Fibroblast of lung (primary cell): ENCODE results near the gene TNS3. TPM values are rescaled to one million over a fixed set of nuclear protein-coding genes. Genes with fewer than 3 reads are reported as not detected.
"Not testable (repeated sequence)": the region's sequence is repeated elsewhere in the genome, so short reads cannot be mapped to it uniquely, and the experiment has no call there.

Experiments used
- DNase-seq, 2 donors: peaks; one replicate each; pipeline versions ENCODE4 v3.0.0 to v3.0.0-alpha.2; 2010; ENCODE audit warnings: low read depth in 2 of 2
- H2AFZ ChIP-seq: 2 replicates; pipeline ENCODE4 v1.5.1; 2012; ENCODE audit warnings: low read length, control low read depth, inconsistent platforms
- H3K27ac ChIP-seq: 2 replicates; pipeline ENCODE4 v1.5.1; 2011; ENCODE audit warnings: low read length, control low read depth; ENCODE audit not compliant: insufficient read depth
- H3K27me3 ChIP-seq: 2 replicates; pipeline ENCODE4 v1.5.1; 2011; ENCODE audit warnings: mild to moderate bottlenecking, low read length; ENCODE audit not compliant: control insufficient read depth, insufficient read depth
- H3K36me3 ChIP-seq: 2 replicates; pipeline ENCODE4 v1.5.1; 2011; ENCODE audit warnings: low read length; ENCODE audit not compliant: control insufficient read depth, insufficient read depth
- H3K4me1 ChIP-seq: 2 replicates; pipeline ENCODE4 v1.5.1; 2011; ENCODE audit warnings: low read length; ENCODE audit not compliant: control insufficient read depth, insufficient read depth; ENCODE audit errors: extremely low read depth
- H3K4me2 ChIP-seq: 2 replicates; pipeline ENCODE4 v1.5.1; 2011; ENCODE audit warnings: low read length, control low read depth; ENCODE audit not compliant: insufficient read depth; ENCODE audit errors: extremely low read depth
- H3K4me3 ChIP-seq, 4 experiments: fragments of 200-600 bp in 1 of 4; sonication (generic) in 1 of 4; replicated peaks in 1 of 4; 2 replicates each; pipeline ENCODE4 v1.5.1; 2011 to 2016; ENCODE audit warnings: low read length in 4 of 4, low read depth in 3 of 4, mild to moderate bottlenecking in 3 of 4, control low read depth in 2 of 4, inconsistent platforms in 1 of 4, mixed read lengths in 1 of 4; ENCODE audit not compliant: insufficient read depth in 1 of 4; ENCODE audit errors: control extremely low read depth in 1 of 4
- H3K79me2 ChIP-seq: 2 replicates; pipeline ENCODE4 v1.5.1; 2012; ENCODE audit warnings: mild to moderate bottlenecking, low read length, inconsistent platforms; ENCODE audit not compliant: control insufficient read depth, insufficient read depth
- H3K9ac ChIP-seq: 2 replicates; pipeline ENCODE4 v1.5.1; 2011; ENCODE audit warnings: mild to moderate bottlenecking, low read length, control low read depth; ENCODE audit not compliant: insufficient read depth
- H3K9me3 ChIP-seq: 2 replicates; pipeline ENCODE4 v1.5.1; 2012; ENCODE audit warnings: low read depth, low read length; ENCODE audit not compliant: control insufficient read depth, insufficient read depth
- H4K20me1 ChIP-seq: 2 replicates; pipeline ENCODE4 v1.5.1; 2011; ENCODE audit warnings: low read length; ENCODE audit not compliant: control insufficient read depth, insufficient read depth; ENCODE audit errors: extremely low read depth
- CTCF ChIP-seq, 2 donors: IDR thresholded peaks in 1 of 2; conservative IDR thresholded peaks in 1 of 2; 1 replicate in 1 of 2; 2 replicates in 1 of 2; pipeline ENCODE4 v1.5.1; 2011 to 2012; ENCODE audit warnings: low read length in 2 of 2, control low read depth in 1 of 2, inconsistent platforms in 1 of 2, low read depth in 1 of 2, mild to moderate bottlenecking in 1 of 2
- EZH2 ChIP-seq: IDR thresholded peaks from 2 replicates; pipeline ENCODE4 v1.5.1; 2012; ENCODE audit warnings: low read length, control low read depth, mild to moderate bottlenecking; ENCODE audit errors: missing control alignments
- polyA plus RNA-seq, 2 donors: library from polyadenylated mRNA; depleted of rRNA in 1 of 2; stranded (reverse) in 1 of 2; unstranded in 1 of 2; fragments of >200 nt; gene quantifications; 2 replicates each; pipeline ENCODE4 v1.2.1, GENCODE V29; 2011 to 2012; ENCODE audit warnings: missing spikeins in 1 of 2
- total RNA-seq: library from RNA; depleted of rRNA; stranded (reverse); fragments of >200 nt; gene quantifications from 2 replicates; pipeline ENCODE4 v1.2.1, GENCODE V29; 2014

The TNS3 gene
- total and polyA plus RNA-seq, 2 donors (not counting 1 experiment from before 2014, with no cell fraction given), result 74.4 to 88.8 TPM

- Histone ChIP-seq H4K20me1 (no peaks in the 10 kb centered on the region), H3K27me3 (no peaks in the 10 kb centered on the region), H2AFZ (no peak overlapping the region), H3K9me3 (no peaks in the 10 kb centered on the region), H3K4me2 (no peak overlapping the region), H3K9ac (no peak overlapping the region), H3K27ac (no peak overlapping the region), H3K36me3 (no peaks in the 10 kb centered on the region), H3K4me3 (no peak overlapping the region), H3K4me1 (peaks cover 17% of the 10 kb centered on the region), H3K79me2 (no peaks in the 10 kb centered on the region)
- no peak for DNase-seq
- TF ChIP-seq CTCF (conservative IDR thresholded peaks at IDR 0.05 in 1 of 2, IDR thresholded peaks at IDR 0.05 in 1 of 2; ENCODE audit: low read depth in 1 of 2, low read length in 2 of 2) (no peak), EZH2 (no peak)
These were observed 5.0 kb upstream of the TNS3 start for GRCh38 chr7:47586925-47587324.

GRCh38 chr7:47586161-47586670 is 4.3 kb upstream of the TNS3 start:
- not testable (repeated sequence) for H4K20me1 ChIP-seq, H3K4me2 ChIP-seq, DNase-seq, H3K27ac ChIP-seq, H3K4me3 ChIP-seq, H3K79me2 ChIP-seq, H3K9me3 ChIP-seq, H3K9ac ChIP-seq, H3K36me3 ChIP-seq, H2AFZ ChIP-seq, H3K27me3 ChIP-seq
- peaks cover 12% of the 10 kb centered on the region for H3K4me1 ChIP-seq

GRCh38 chr7:47584536-47584895 is 2.6 kb upstream of the TNS3 start:
- Histone ChIP-seq H4K20me1 (no peaks in the 10 kb centered on the region), H3K27me3 (no peaks in the 10 kb centered on the region), H2AFZ (no peak overlapping the region), H3K79me2 (peaks cover 18% of the 10 kb centered on the region), H3K9me3 (no peaks in the 10 kb centered on the region), H3K9ac (no peak overlapping the region), H3K4me3 (no peak overlapping the region), H3K4me1 (peaks cover 12% of the 10 kb centered on the region), H3K27ac (no peak overlapping the region), H3K4me2 (no peak overlapping the region), H3K36me3 (no peaks in the 10 kb centered on the region)
- TF ChIP-seq EZH2 (no peak), CTCF (conservative IDR thresholded peaks at IDR 0.05 in 1 of 2, IDR thresholded peaks at IDR 0.05 in 1 of 2; ENCODE audit: low read depth in 1 of 2, low read length in 2 of 2) (no peak)
- DNase-seq, result no peak
